ENCODE measurements around the gene RFXANK. TPM values are rescaled to one million over a fixed set of nuclear protein-coding genes. Genes with fewer than 3 reads are reported as not detected.
"Not testable (repeated sequence)": the region's sequence is repeated elsewhere in the genome, so short reads cannot be mapped to it uniquely, and the experiment has no call there.

The RFXANK gene
- total and polyA plus RNA-seq, 2 donors, result 136 to 144 TPM

DNA sequence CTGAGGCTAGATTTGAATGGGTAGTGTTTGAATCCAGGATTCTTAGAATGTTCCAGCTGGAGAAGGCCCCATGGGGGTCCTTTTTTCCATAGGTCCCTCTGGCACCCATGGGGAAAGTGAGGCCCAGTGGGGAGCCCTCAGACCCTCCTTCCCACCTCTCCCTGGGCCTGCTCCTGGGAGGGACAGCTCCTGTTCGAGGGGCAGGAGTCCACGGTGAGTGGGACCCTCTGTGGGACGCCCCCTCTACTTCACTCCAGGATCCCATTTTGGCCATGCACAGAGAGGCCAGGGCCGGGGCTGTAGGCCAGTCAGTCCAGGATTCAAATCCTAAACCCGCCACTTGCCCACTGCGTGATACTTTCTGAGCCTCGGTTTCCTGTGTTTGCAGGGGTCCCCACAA is 29.6 kb upstream of the RFXANK start:
- Histone ChIP-seq H3K4me3 (ENCODE audit: low read length in 2 of 2) (no peak overlapping the region), H3K9me3 (ENCODE audit: control insufficient read depth in 2 of 2, insufficient read depth in 1 of 2, low read length in 1 of 2) (peaks cover 1 to 13% of the 10 kb centered on the region in 2 donors), H3K27me3 (ENCODE audit: control insufficient read depth in 2 of 2, insufficient read depth in 1 of 2, low read length in 1 of 2) (no peaks in the 10 kb centered on the region), H3K4me1 (ENCODE audit: control insufficient read depth in 2 of 2, insufficient read depth in 2 of 2, low read length in 2 of 2) (peaks cover 4 to 16% of the 10 kb centered on the region in 2 donors), H3K36me3 (ENCODE audit: control insufficient read depth in 2 of 2, insufficient read depth in 2 of 2, low read length in 1 of 2) (no peaks in the 10 kb centered on the region), H3K27ac (ENCODE audit: low read depth in 1 of 2, low read length in 1 of 2) (no peak overlapping the region)
- DNase-seq (ENCODE audit: low read depth in 6 of 9, low spot score in 9 of 9), result no peak
- 99% methylated on average over 7 of the region's 7 CpGs for WGBS

GRCh38 chr19:19165396-19165795 is 26.7 kb upstream of the RFXANK start:
- Histone ChIP-seq H3K36me3 (ENCODE audit: control insufficient read depth in 2 of 2, insufficient read depth in 2 of 2, low read length in 1 of 2) (no peaks in the 10 kb centered on the region), H3K4me1 (ENCODE audit: control insufficient read depth in 2 of 2, insufficient read depth in 2 of 2, low read length in 2 of 2) (peaks cover 6 to 16% of the 10 kb centered on the region in 2 donors), H3K27ac (ENCODE audit: low read depth in 1 of 2, low read length in 1 of 2) (no peak overlapping the region), H3K4me3 (ENCODE audit: low read length in 2 of 2) (no peak overlapping the region), H3K27me3 (ENCODE audit: control insufficient read depth in 2 of 2, insufficient read depth in 1 of 2, low read length in 1 of 2) (peaks cover 0 to 2% of the 10 kb centered on the region in 2 donors), H3K9me3 (ENCODE audit: control insufficient read depth in 2 of 2, insufficient read depth in 1 of 2, low read length in 1 of 2) (peaks cover 1 to 13% of the 10 kb centered on the region in 2 donors)
- no peak for DNase-seq (ENCODE audit: low read depth in 6 of 9, low spot score in 9 of 9)
- WGBS, result 100% methylated on average over 1 of the region's 1 CpG

DNA sequence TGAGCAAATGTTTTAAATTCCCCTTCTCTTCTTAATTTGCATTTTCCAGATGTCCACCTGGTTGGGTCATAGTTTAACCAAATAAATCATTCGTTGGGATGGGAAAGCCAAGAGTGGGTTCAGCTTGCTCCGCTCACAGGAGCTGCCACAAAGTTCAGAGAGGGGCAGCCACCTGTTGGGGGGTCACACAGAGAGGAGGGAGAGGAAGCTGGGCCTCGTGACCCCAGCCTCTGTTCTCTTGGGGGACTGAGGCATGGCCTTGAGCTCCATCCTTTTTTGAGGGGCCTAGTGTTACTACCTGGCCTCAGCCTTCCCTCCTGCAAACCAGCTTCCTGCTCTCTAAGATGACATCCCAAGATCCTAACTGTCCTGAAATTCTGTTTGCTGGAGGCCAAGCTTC is 24.4 kb upstream of the RFXANK start:
- 91% methylated on average over 3 of the region's 3 CpGs for WGBS
- Histone ChIP-seq H3K4me3 (ENCODE audit: low read length in 2 of 2) (no peak overlapping the region), H3K9me3 (ENCODE audit: control insufficient read depth in 2 of 2, insufficient read depth in 1 of 2, low read length in 1 of 2) (peaks cover 0 to 3% of the 10 kb centered on the region in 2 donors), H3K27ac (ENCODE audit: low read depth in 1 of 2, low read length in 1 of 2) (no peak overlapping the region), H3K36me3 (ENCODE audit: control insufficient read depth in 2 of 2, insufficient read depth in 2 of 2, low read length in 1 of 2) (peaks cover 0 to 3% of the 10 kb centered on the region in 2 donors), H3K27me3 (ENCODE audit: control insufficient read depth in 2 of 2, insufficient read depth in 1 of 2, low read length in 1 of 2) (peaks cover 0 to 7% of the 10 kb centered on the region in 2 donors), H3K4me1 (ENCODE audit: control insufficient read depth in 2 of 2, insufficient read depth in 2 of 2, low read length in 2 of 2) (peaks cover 5 to 13% of the 10 kb centered on the region in 2 donors)
- no peak for DNase-seq (ENCODE audit: low read depth in 6 of 9, low spot score in 9 of 9)

- H3K27me3 ChIP-seq (ENCODE audit: control insufficient read depth in 2 of 2, insufficient read depth in 1 of 2, low read length in 1 of 2), result peaks cover 0 to 7% of the 10 kb centered on the region in 2 donors
- no peak overlapping the region for H3K27ac ChIP-seq (ENCODE audit: low read depth in 1 of 2, low read length in 1 of 2)
- no peaks in the 10 kb centered on the region for H3K9me3 ChIP-seq (ENCODE audit: control insufficient read depth in 2 of 2, insufficient read depth in 1 of 2, low read length in 1 of 2)
- 92% methylated on average over 9 of the region's 9 CpGs for WGBS
- DNase-seq (ENCODE audit: low read depth in 6 of 9, low spot score in 9 of 9), result no peak
- H3K4me1 ChIP-seq (ENCODE audit: control insufficient read depth in 2 of 2, insufficient read depth in 2 of 2, low read length in 2 of 2), result peaks cover 5 to 13% of the 10 kb centered on the region in 2 donors
- peak overlapping the region in 1 of 2 donors; percentile 8 for H3K4me3 ChIP-seq (ENCODE audit: low read length in 2 of 2)
- peaks cover 0 to 3% of the 10 kb centered on the region in 2 donors for H3K36me3 ChIP-seq (ENCODE audit: control insufficient read depth in 2 of 2, insufficient read depth in 2 of 2, low read length in 1 of 2)
These were observed 22.6 kb upstream of the RFXANK start for GRCh38 chr19:19169236-19170052.

- Histone ChIP-seq H3K9me3 (ENCODE audit: control insufficient read depth in 2 of 2, insufficient read depth in 1 of 2, low read length in 1 of 2) (no peaks in the 10 kb centered on the region), H3K27ac (ENCODE audit: low read depth in 1 of 2, low read length in 1 of 2) (no peak within 1 kb of the TSS), H3K27me3 (ENCODE audit: control insufficient read depth in 2 of 2, insufficient read depth in 1 of 2, low read length in 1 of 2) (peaks cover 0 to 7% of the 10 kb centered on the region in 2 donors), H3K36me3 (ENCODE audit: control insufficient read depth in 2 of 2, insufficient read depth in 2 of 2, low read length in 1 of 2) (peaks cover 0 to 3% of the 10 kb centered on the region in 2 donors), H3K4me3 (ENCODE audit: low read length in 2 of 2) (peak within 1 kb of the TSS in 1 of 2 donors; percentile 8), H3K4me1 (ENCODE audit: control insufficient read depth in 2 of 2, insufficient read depth in 2 of 2, low read length in 2 of 2) (peaks cover 5 to 15% of the 10 kb centered on the region in 2 donors)
- DNase-seq (ENCODE audit: low read depth in 6 of 9, low spot score in 9 of 9), result peak in 8 of 9 donors; percentile 61 to 92 (median 84)
- WGBS, result 17% methylated on average over 56 of the region's 56 CpGs
These were observed 21.8 kb upstream of the RFXANK start, which contains the start of gene MEF2B for GRCh38 chr19:19170053-19170872. Gene MEF2B (minus strand): TSS chr19:19170263. CDS start chr19:19150735, 19,528 bp downstream.

- Histone ChIP-seq H3K4me1 (ENCODE audit: control insufficient read depth in 2 of 2, insufficient read depth in 2 of 2, low read length in 2 of 2) (peaks cover 5 to 15% of the 10 kb centered on the region in 2 donors), H3K27me3 (ENCODE audit: control insufficient read depth in 2 of 2, insufficient read depth in 1 of 2, low read length in 1 of 2) (peaks cover 0 to 7% of the 10 kb centered on the region in 2 donors), H3K9me3 (ENCODE audit: control insufficient read depth in 2 of 2, insufficient read depth in 1 of 2, low read length in 1 of 2) (no peaks in the 10 kb centered on the region), H3K36me3 (ENCODE audit: control insufficient read depth in 2 of 2, insufficient read depth in 2 of 2, low read length in 1 of 2) (peaks cover 0 to 3% of the 10 kb centered on the region in 2 donors), H3K4me3 (ENCODE audit: low read length in 2 of 2) (no peak overlapping the region), H3K27ac (ENCODE audit: low read depth in 1 of 2, low read length in 1 of 2) (no peak overlapping the region)
- DNase-seq (ENCODE audit: low read depth in 6 of 9, low spot score in 9 of 9), result no peak
- WGBS, result 94% methylated on average over 6 of the region's 6 CpGs
These were observed 21.0 kb upstream of the RFXANK start for GRCh38 chr19:19170873-19171672.

- Histone ChIP-seq H3K4me1 (ENCODE audit: control insufficient read depth in 2 of 2, insufficient read depth in 2 of 2, low read length in 2 of 2) (peaks cover 5 to 15% of the 10 kb centered on the region in 2 donors), H3K27me3 (ENCODE audit: control insufficient read depth in 2 of 2, insufficient read depth in 1 of 2, low read length in 1 of 2) (peaks cover 0 to 7% of the 10 kb centered on the region in 2 donors), H3K36me3 (ENCODE audit: control insufficient read depth in 2 of 2, insufficient read depth in 2 of 2, low read length in 1 of 2) (peaks cover 7 to 8% of the 10 kb centered on the region in 2 donors), H3K9me3 (ENCODE audit: control insufficient read depth in 2 of 2, insufficient read depth in 1 of 2, low read length in 1 of 2) (no peaks in the 10 kb centered on the region), H3K27ac (ENCODE audit: low read depth in 1 of 2, low read length in 1 of 2) (no peak overlapping the region), H3K4me3 (ENCODE audit: low read length in 2 of 2) (no peak overlapping the region)
- DNase-seq (ENCODE audit: low read depth in 6 of 9, low spot score in 9 of 9), result no peak
- WGBS, result 81% methylated on average over 8 of the region's 8 CpGs
These were observed 20.1 kb upstream of the RFXANK start for GRCh38 chr19:19171821-19172532.

- not testable (repeated sequence) for DNase-seq (ENCODE audit: low read depth in 6 of 9, low spot score in 9 of 9); H3K27me3 ChIP-seq (ENCODE audit: control insufficient read depth in 2 of 2, insufficient read depth in 1 of 2, low read length in 1 of 2); H3K4me3 ChIP-seq (ENCODE audit: low read length in 2 of 2); H3K9me3 ChIP-seq (ENCODE audit: control insufficient read depth in 2 of 2, insufficient read depth in 1 of 2, low read length in 1 of 2); H3K27ac ChIP-seq (ENCODE audit: low read depth in 1 of 2, low read length in 1 of 2)
- H3K36me3 ChIP-seq (ENCODE audit: control insufficient read depth in 2 of 2, insufficient read depth in 2 of 2, low read length in 1 of 2), result peaks cover 7 to 16% of the 10 kb centered on the region in 2 donors
- 97% methylated on average over 5 of the region's 5 CpGs for WGBS
- H3K4me1 ChIP-seq (ENCODE audit: control insufficient read depth in 2 of 2, insufficient read depth in 2 of 2, low read length in 2 of 2), result peaks cover 5 to 15% of the 10 kb centered on the region in 2 donors
These were observed 18.8 kb upstream of the RFXANK start for GRCh38 chr19:19173243-19173642.

Data from thymus (tissue), 11 donors.